H1 (cell line): ENCODE results near the gene GOLGA6L10. TPM values are rescaled to one million over a fixed set of nuclear protein-coding genes. Genes with fewer than 3 reads are reported as not detected.
A peak's percentile ranks its signal among the peaks of the same experiment; 100 is the strongest.

Experiments
- CTCF ChIA-PET: fragments of 300-600 bp; sonication (Branson Sonifier 250); formaldehyde crosslinking; loops from one replicate; lab custom pipeline; 2021; ENCODE audit not compliant: partially characterized antibody; lab: Charles Lee
- POLR2A ChIA-PET: fragments of 300-600 bp; sonication (Branson Sonifier 250); formaldehyde crosslinking; loops from one replicate; lab custom pipeline; 2021; ENCODE audit warnings: inconsistent platforms; ENCODE audit not compliant: partially characterized antibody; lab: Charles Lee
- DNase-seq, 2 experiments: peaks; one replicate each; pipeline versions ENCODE4 v3.0.0 to v3.0.0-alpha.2; 2010 to 2022; ENCODE audit warnings: low spot score in 2 of 2, low read depth in 1 of 2, mixed read lengths in 1 of 2
- FAIRE-seq: peaks from 2 replicates; lab custom pipeline; 2011; peaks lifted over from hg19 to GRCh38; lab: Jason Lieb, UNC
- H2AFZ ChIP-seq: 2 replicates; pipeline ENCODE4 v1.8.1; 2012; ENCODE audit warnings: low read length, inconsistent platforms
- H2AK5ac ChIP-seq: 2 replicates; pipeline ENCODE4 v1.6.1; 2013; ENCODE audit warnings: low read depth, low read length
- H2BK120ac ChIP-seq: replicated peaks from 2 replicates; pipeline ENCODE3; 2013; ENCODE audit warnings: low read depth, low read length, inconsistent platforms
- H2BK12ac ChIP-seq: 2 replicates; pipeline ENCODE4 v1.6.1; 2013; ENCODE audit warnings: low read depth, low read length
- H2BK15ac ChIP-seq: 2 replicates; pipeline ENCODE4 v1.6.1; 2013; ENCODE audit warnings: low read length
- H2BK20ac ChIP-seq: 2 replicates; pipeline ENCODE4 v1.6.1; 2013; ENCODE audit warnings: low read length
- H2BK5ac ChIP-seq: 2 replicates; pipeline ENCODE4 v1.6.1; 2013; ENCODE audit warnings: low read depth, low read length
- H3K14ac ChIP-seq: 2 replicates; pipeline ENCODE4 v1.6.1; 2013; ENCODE audit warnings: inconsistent platforms; ENCODE audit not compliant: insufficient read length
- H3K18ac ChIP-seq: 2 replicates; pipeline ENCODE4 v1.6.1; 2013; ENCODE audit warnings: low read length; ENCODE audit errors: extremely low read depth
- H3K23ac ChIP-seq: 2 replicates; pipeline ENCODE4 v1.6.1; 2013; ENCODE audit warnings: inconsistent platforms; ENCODE audit not compliant: insufficient read length
- H3K23me2 ChIP-seq: 2 replicates; pipeline ENCODE4 v1.6.1; 2013; ENCODE audit warnings: low read depth, low read length
- H3K27ac ChIP-seq: 2 replicates; pipeline ENCODE4 v1.6.1; 2011; ENCODE audit warnings: low read depth, low read length, inconsistent platforms
- H3K27me3 ChIP-seq, 4 experiments: replicated peaks in 1 of 4; 1 replicate in 1 of 4; 2 replicates in 3 of 4; pipeline versions ENCODE4 v1.6.1 to v1.8.1; 2011 to 2013; ENCODE audit warnings: low read length in 3 of 4, mild to moderate bottlenecking in 3 of 4, inconsistent platforms in 2 of 4, mixed read lengths in 2 of 4, moderate library complexity in 1 of 4; ENCODE audit not compliant: control insufficient read depth in 3 of 4, insufficient read depth in 3 of 4; ENCODE audit errors: extremely low read depth in 1 of 4
- H3K36me3 ChIP-seq, 4 experiments: 2 replicates each; pipeline versions ENCODE4 v1.6.1 to v1.8.1; 2011 to 2013; ENCODE audit warnings: mild to moderate bottlenecking in 4 of 4, low read length in 3 of 4, moderate library complexity in 2 of 4, control low read depth in 1 of 4, inconsistent platforms in 1 of 4; ENCODE audit not compliant: insufficient read depth in 4 of 4, control insufficient read depth in 2 of 4
- H3K4ac ChIP-seq: replicated peaks from 2 replicates; pipeline ENCODE3; 2013; ENCODE audit warnings: low read length, low read depth, mixed read lengths, inconsistent platforms; ENCODE audit not compliant: insufficient read length
- H3K4me1 ChIP-seq, 4 experiments: replicated peaks in 1 of 4; 1 replicate in 1 of 4; 2 replicates in 3 of 4; pipeline versions ENCODE4 v1.6.1 to v1.8.1; 2011 to 2013; ENCODE audit warnings: low read length in 3 of 4, inconsistent platforms in 2 of 4, mixed read lengths in 1 of 4; ENCODE audit not compliant: insufficient read depth in 4 of 4, control insufficient read depth in 3 of 4
- H3K4me2 ChIP-seq, 2 experiments: 2 replicates each; pipeline versions ENCODE4 v1.6.1 to v1.8.1; 2011 to 2013; ENCODE audit warnings: low read depth in 2 of 2, low read length in 2 of 2, control low read depth in 1 of 2, inconsistent platforms in 1 of 2, mild to moderate bottlenecking in 1 of 2; ENCODE audit not compliant: insufficient read depth in 1 of 2
- H3K4me3 ChIP-seq, 4 experiments: fragments of 200-600, 300-600 bp in 1 of 4; sonication (generic), shearing (Covaris generic), sonication (Bioruptor Twin) in 1 of 4; 2 replicates each; pipeline versions ENCODE4 v1.5.1 to v1.8.1; 2011 to 2016; ENCODE audit warnings: low read length in 4 of 4, low read depth in 3 of 4, control low read depth in 2 of 4, inconsistent platforms in 2 of 4, mild to moderate bottlenecking in 2 of 4, mixed read lengths in 1 of 4, moderate library complexity in 1 of 4; ENCODE audit not compliant: insufficient read depth in 2 of 4; ENCODE audit errors: extremely low read depth in 1 of 4
- H3K56ac ChIP-seq: replicated peaks from 2 replicates; pipeline ENCODE3; 2013; ENCODE audit warnings: low read depth, mild to moderate bottlenecking, mixed read lengths, low read length, inconsistent platforms; ENCODE audit not compliant: insufficient read length
- H3K79me1 ChIP-seq: 2 replicates; pipeline ENCODE4 v1.6.1; 2013; ENCODE audit warnings: low read depth, low read length, control low read depth
- H3K79me2 ChIP-seq, 2 experiments: 2 replicates each; pipeline versions ENCODE4 v1.6.1 to v1.8.1; 2012 to 2013; ENCODE audit warnings: low read length in 2 of 2, mild to moderate bottlenecking in 2 of 2, inconsistent platforms in 1 of 2; ENCODE audit not compliant: insufficient read depth in 2 of 2, control insufficient read depth in 1 of 2
- H3K9ac ChIP-seq, 4 experiments: replicated peaks in 1 of 4; 1 replicate in 1 of 4; 2 replicates in 3 of 4; pipeline versions ENCODE4 v1.6.1 to v1.8.1; 2011 to 2013; ENCODE audit warnings: low read depth in 3 of 4, low read length in 3 of 4, control low read depth in 2 of 4, mild to moderate bottlenecking in 2 of 4, moderate library complexity in 2 of 4, inconsistent platforms in 1 of 4; ENCODE audit errors: extremely low read depth in 1 of 4
- H3K9me3 ChIP-seq, 2 experiments: 2 replicates each; pipeline versions ENCODE4 v1.6.1 to v1.8.1; 2012 to 2013; ENCODE audit warnings: mild to moderate bottlenecking in 2 of 2, moderate library complexity in 2 of 2, control low read depth in 1 of 2, inconsistent platforms in 1 of 2, low read depth in 1 of 2, low read length in 1 of 2, mixed read lengths in 1 of 2; ENCODE audit not compliant: insufficient read depth in 2 of 2
- H4K20me1 ChIP-seq, 2 experiments: replicated peaks in 1 of 2; 2 replicates each; pipeline versions ENCODE3 to v1.8.1; 2011 to 2013; ENCODE audit warnings: inconsistent platforms in 2 of 2, low read length in 2 of 2, mild to moderate bottlenecking in 1 of 2; ENCODE audit not compliant: insufficient read depth in 2 of 2, control insufficient read depth in 1 of 2
- H4K5ac ChIP-seq: 2 replicates; pipeline ENCODE4 v1.6.1; 2013; ENCODE audit warnings: low read length, low read depth, mixed read lengths, inconsistent platforms; ENCODE audit not compliant: insufficient read length
- H4K8ac ChIP-seq: 2 replicates; pipeline ENCODE4 v1.8.0; 2013; ENCODE audit warnings: mild to moderate bottlenecking, moderate library complexity, low read length, inconsistent platforms; ENCODE audit not compliant: insufficient read depth; ENCODE audit errors: extremely low read depth
- H4K91ac ChIP-seq: replicated peaks from 2 replicates; pipeline ENCODE3; 2013; ENCODE audit warnings: low read length, mixed read lengths, inconsistent platforms; ENCODE audit not compliant: insufficient read length
- CTCF ChIP-seq, 3 experiments: IDR thresholded peaks; 1 replicate in 2 of 3; 2 replicates in 1 of 3; pipeline versions ENCODE4 v1.5.1 to v1.6.1; 2011; ENCODE audit warnings: low read length in 3 of 3, mild to moderate bottlenecking in 3 of 3, inconsistent platforms in 2 of 3, low read depth in 1 of 3, moderate library complexity in 1 of 3; ENCODE audit not compliant: insufficient read depth in 1 of 3; ENCODE audit errors: control extremely low read depth in 1 of 3
- SIX5 ChIP-seq: IDR thresholded peaks from 2 replicates; pipeline ENCODE4 v1.6.1; 2011; ENCODE audit warnings: mild to moderate bottlenecking, low read depth, low read length
- USF2 ChIP-seq: IDR thresholded peaks from 2 replicates; pipeline ENCODE4 v1.6.1; 2011; ENCODE audit warnings: low read length, improper control_type of control experiment
- WGBS, 2 experiments: shearing (Covaris generic) in 1 of 2; methylation state at CpG; one replicate each; pipeline versions ENCODE4 v1.1.6 to v1.1.7; 2013 to 2015; ENCODE audit warnings: low lambda C conversion rate in 2 of 2, mixed read lengths in 2 of 2, inconsistent platforms in 1 of 2, low coverage in 1 of 2, missing lambda C conversion rate in 1 of 2; ENCODE audit not compliant: insufficient replicate concordance in 2 of 2, insufficient coverage in 1 of 2, insufficient read length in 1 of 2; ENCODE audit errors: extremely low coverage in 1 of 2, missing lambda C conversion rate in 1 of 2; 5-methylcytosine and 5-hydroxymethylcytosine counted together
- polyA plus RNA-seq, 7 experiments: library from polyadenylated mRNA; depleted of rRNA in 3 of 7; stranded (reverse) in 5 of 7; unstranded in 2 of 7; fragments of >200 nt in 5 of 7; fragments of 200-250 nt in 2 of 7; gene quantifications; 1 replicate in 5 of 7; 2 replicates in 1 of 7; 4 replicates in 1 of 7; pipeline versions ENCODE4 v1.2.1 to v1.2.3, GENCODE V29; 2011 to 2013; ENCODE audit warnings: missing spikeins in 2 of 7, mixed read lengths in 2 of 7
- total RNA-seq: library from RNA; stranded (reverse); fragmentation: NEBNext Ultra II Directional; extraction: Animal tissue kit (Norgen Biotek cat#: 25700); gene quantifications from 2 replicates; pipeline ENCODE4 v1.2.1, GENCODE V29; 2021

GOLGA6L10 gene
- total and polyA plus RNA-seq, 2 of the 8 experiments (the other 6 are each of a cell fraction or from before 2014, with no cell fraction given): 0.91 to 4.0 TPM

GRCh38 chr15:82306791-82307713 lies 42.2 kb downstream of the GOLGA6L10 start:
- no peak overlapping the region for H2BK12ac ChIP-seq
- H3K9ac ChIP-seq: no peak overlapping the region
- no peak overlapping the region for H3K4me2 ChIP-seq
- POLR2A ChIA-PET: no interaction called here
- H3K36me3 ChIP-seq: no peaks in the 10 kb centered on the region
- no peak overlapping the region for H4K91ac ChIP-seq
- no peak overlapping the region for H3K56ac ChIP-seq
- 91% methylated on average over 16 of the region's 16 CpGs; no CpG with 5 or more reads in 1 of the 2 experiments for WGBS, 2 experiments
- H2BK20ac ChIP-seq: no peak overlapping the region
- H4K8ac ChIP-seq: no peak overlapping the region; the same call in 1 of the 2 replicates
- H3K14ac ChIP-seq: no peak overlapping the region
- no peak overlapping the region for H4K5ac ChIP-seq
- H3K23me2 ChIP-seq: no peaks in the 10 kb centered on the region
- H2BK5ac ChIP-seq: no peak overlapping the region
- no peak overlapping the region for H2BK120ac ChIP-seq
- no peaks in the 10 kb centered on the region for H4K20me1 ChIP-seq
- no peak overlapping the region for H2BK15ac ChIP-seq
- H3K79me1 ChIP-seq: no peaks in the 10 kb centered on the region; the same call in 1 of the 2 replicates
- no peak overlapping the region for H3K18ac ChIP-seq
- no peak overlapping the region for H3K27ac ChIP-seq
- peaks cover 0 to 3% (median 0%) of the 10 kb centered on the region in 4 experiments; a peak in 2 of 7 replicates for H3K4me1 ChIP-seq
- no peak overlapping the region for H3K4ac ChIP-seq
- H3K4me3 ChIP-seq: no peak overlapping the region
- CTCF ChIA-PET: interaction anchor here (1.0 to 1.9 kb wide), 5 partner anchors 8 to 29 kb away, joined by 3 to 8 read pairs (median 4); no protein-coding TSS in a partner anchor
- DNase-seq (peak in 1 of 2 experiments; percentile 46), FAIRE-seq (no peak)
- no peak overlapping the region for H3K23ac ChIP-seq
- no peak overlapping the region for H2AK5ac ChIP-seq
- H3K27me3 ChIP-seq: no peaks in the 10 kb centered on the region
- H3K9me3 ChIP-seq: no peaks in the 10 kb centered on the region
- H3K79me2 ChIP-seq: no peaks in the 10 kb centered on the region
- no peak overlapping the region for H2AFZ ChIP-seq
- TF ChIP-seq USF2 (no peak), CTCF (IDR thresholded peaks at IDR 0.05; ENCODE audit: control extremely low read depth in 1 of 3, insufficient read depth in 1 of 3, low read depth in 1 of 3, low read length in 3 of 3) (peak; percentile 13 to 39 (median 18); a peak in 2 of 4 replicates), SIX5 (no peak)
